Measurements from ENCODE around the gene NEU2. TPM values are rescaled to one million over a fixed set of nuclear protein-coding genes. Genes with fewer than 3 reads are reported as not detected.

NEU2 gene
- total and polyA plus RNA-seq, 10 of the 15 experiments (the other 5 are each of a cell fraction or from before 2014, with no cell fraction given), result not detected

GRCh38 chr2:233084488-233084887 is 52.0 kb downstream of the NEU2 start (continued):
- TF ChIP-seq, protein P1, sequence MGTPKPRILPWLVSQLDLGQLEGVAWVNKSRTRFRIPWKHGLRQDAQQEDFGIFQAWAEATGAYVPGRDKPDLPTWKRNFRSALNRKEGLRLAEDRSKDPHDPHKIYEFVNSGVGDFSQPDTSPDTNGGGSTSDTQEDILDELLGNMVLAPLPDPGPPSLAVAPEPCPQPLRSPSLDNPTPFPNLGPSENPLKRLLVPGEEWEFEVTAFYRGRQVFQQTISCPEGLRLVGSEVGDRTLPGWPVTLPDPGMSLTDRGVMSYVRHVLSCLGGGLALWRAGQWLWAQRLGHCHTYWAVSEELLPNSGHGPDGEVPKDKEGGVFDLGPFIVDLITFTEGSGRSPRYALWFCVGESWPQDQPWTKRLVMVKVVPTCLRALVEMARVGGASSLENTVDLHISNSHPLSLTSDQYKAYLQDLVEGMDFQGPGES (IDR thresholded peaks at IDR 0.05), result no peak
- TF ChIP-seq ZZZ3 (IDR thresholded peaks at IDR 0.05; ENCODE audit: control insufficient read depth, insufficient read length, low read depth) (no peak), IKZF2 (IDR thresholded peaks at IDR 0.05) (peak; percentile 52 to 55), ZBED1 (IDR thresholded peaks at IDR 0.05; ENCODE audit: borderline replicate concordance) (peak; percentile 31; the same call in 1 of the 2 replicates), CHD4 (IDR thresholded peaks at IDR 0.05) (no peak), TCF12 (IDR thresholded peaks at IDR 0.05; ENCODE audit: low read depth, low read length) (peak; percentile 63; the same call in 1 of the 2 replicates), CHD2 (IDR thresholded peaks at IDR 0.05; ENCODE audit: borderline replicate concordance, low read depth, low read length) (no peak; the same call in 1 of the 2 replicates), CREM (IDR thresholded peaks at IDR 0.05; ENCODE audit: low read depth) (peak; percentile 76), CHD1 (IDR thresholded peaks at IDR 0.05; ENCODE audit: low read depth, low read length) (0 out of 2 replicates have a peak, but pooled peaks have one; percentile 69), ZNF622 (IDR thresholded peaks at IDR 0.05) (no peak), PML (IDR thresholded peaks at IDR 0.05; ENCODE audit: low read length) (no peak), CEBPB (IDR thresholded peaks at IDR 0.05; ENCODE audit: borderline replicate concordance in 1 of 2, low read depth in 2 of 2, low read length in 2 of 2) (peak in 1 of 2 experiments; percentile 93; a peak in 1 of 4 replicates), FOS (IDR thresholded peaks at IDR 0.05; ENCODE audit: borderline replicate concordance, extremely low read depth, insufficient read length) (no peak), SREBF1 (IDR thresholded peaks at IDR 0.05; ENCODE audit: low read length) (no peak), ATF7 (IDR thresholded peaks at IDR 0.05; ENCODE audit: low read depth) (peak; percentile 49), CTCF (IDR thresholded peaks at IDR 0.05 in 2 of 3, conservative IDR thresholded peaks at IDR 0.05 in 1 of 3; ENCODE audit: control insufficient read depth in 2 of 3, extremely low read depth in 1 of 3, insufficient read depth in 1 of 3, low read depth in 3 of 3, low read length in 3 of 3) (no peak), CBFB (IDR thresholded peaks at IDR 0.05; ENCODE audit: low read depth) (peak; percentile 28; the same call in 1 of the 2 replicates), ZNF24 (IDR thresholded peaks at IDR 0.05) (no peak), STAT1 (conservative IDR thresholded peaks at IDR 0.05) (no peak), ZBTB11 (CRISPR knock-in tag; IDR thresholded peaks at IDR 0.05) (no peak), WRNIP1 (IDR thresholded peaks at IDR 0.05; ENCODE audit: borderline replicate concordance, low read depth, low read length) (0 out of 2 replicates have a peak, but pooled peaks have one; percentile 33), MAX (IDR thresholded peaks at IDR 0.05; ENCODE audit: low read depth, low read length) (no peak)
